ENCODE data around the gene REEP1. TPM values are rescaled to one million over a fixed set of nuclear protein-coding genes. Genes with fewer than 3 reads are reported as not detected.
"Not testable (repeated sequence)": the region's sequence is repeated elsewhere in the genome, so short reads cannot be mapped to it uniquely, and the experiment has no call there.

Gene REEP1
- total RNA-seq, 5 donors from 2014 or later (not counting 1 experiment from before 2014, with no cell fraction given): 0.12 to 1.0 (median 0.18) TPM; not detected in 1

- no CpG with 5 or more reads among the region's 9 CpGs for WGBS (ENCODE audit: insufficient coverage)
- no peak overlapping the region for H3K4me3 Mint-ChIP-seq
- H3K9me3 ChIP-seq: no peaks in the 10 kb centered on the region
- peaks cover 35 to 40% (median 39%) of the 10 kb centered on the region in 3 donors for H3K4me1 Mint-ChIP-seq
- peaks cover 15% of the 10 kb centered on the region for H3K36me3 Mint-ChIP-seq
- no peak overlapping the region for H3K27ac Mint-ChIP-seq
- DNase-seq (no peak), ATAC-seq (replicated peaks in 1 of 4) (no peak)
- ChIA-PET CTCF (interaction anchor here (0.7 to 1.6 kb wide), 2 partner anchors 13 to 543 kb away, joined by 4 to 6 read pairs; no protein-coding TSS in a partner anchor), POLR2A (interaction anchor here in 1 of 2 donors (0.7 to 0.9 kb wide), 2 partner anchors 22 to 163 kb away, joined by 3 to 6 read pairs; no protein-coding TSS in a partner anchor)
- H3K27ac ChIP-seq (ENCODE audit: low read length): no peak overlapping the region
- H3K27me3 ChIP-seq (replicated peaks in 1 of 2; ENCODE audit: control insufficient read depth in 2 of 2, extremely low read depth in 1 of 2, insufficient read depth in 2 of 2, low read length in 1 of 2): no peaks in the 10 kb centered on the region
- no peak overlapping the region for H3K4me3 ChIP-seq (ENCODE audit: control insufficient read depth in 1 of 2, extremely low read depth in 1 of 2, low read length in 1 of 2)
- peaks cover 9 to 11% of the 10 kb centered on the region in 2 experiments for H3K4me1 ChIP-seq (ENCODE audit: control insufficient read depth in 1 of 2, extremely low read depth in 1 of 2, insufficient read depth in 2 of 2, low read length in 2 of 2)
- peaks cover 2 to 27% of the 10 kb centered on the region in 2 donors for H3K36me3 ChIP-seq (ENCODE audit: control insufficient read depth in 2 of 2, extremely low read depth in 1 of 2, insufficient read depth in 1 of 2, low read length in 1 of 2)
- H3K9me3 Mint-ChIP-seq: no peaks in the 10 kb centered on the region
- H3K27me3 Mint-ChIP-seq: no peaks in the 10 kb centered on the region
Observed at GRCh38 chr2:86202702-86203101, 134.7 kb downstream of the REEP1 start.

- H3K4me1 ChIP-seq (ENCODE audit: control insufficient read depth in 1 of 2, extremely low read depth in 1 of 2, insufficient read depth in 2 of 2, low read length in 2 of 2): peaks cover 9 to 11% of the 10 kb centered on the region in 2 experiments
- H3K4me3 Mint-ChIP-seq: peak overlapping the region in 1 of 3 donors; percentile 27
- no peaks in the 10 kb centered on the region for H3K9me3 Mint-ChIP-seq
- WGBS (ENCODE audit: insufficient coverage): 100% methylated on average over 1 of the region's 2 CpGs
- peaks cover 35 to 40% (median 39%) of the 10 kb centered on the region in 3 donors for H3K4me1 Mint-ChIP-seq
- H3K27ac Mint-ChIP-seq: no peak overlapping the region
- H3K4me3 ChIP-seq (ENCODE audit: control insufficient read depth in 1 of 2, extremely low read depth in 1 of 2, low read length in 1 of 2): no peak overlapping the region
- ATAC-seq (replicated peaks in 1 of 4) (no peak), DNase-seq (no peak)
- POLR2A ChIA-PET: interaction anchor here in 1 of 2 donors (0.9 kb wide), 1 partner anchor 22 kb away, joined by 6 read pairs; no protein-coding TSS in a partner anchor
- CTCF ChIA-PET: no interaction called here
- no peaks in the 10 kb centered on the region for H3K27me3 Mint-ChIP-seq
- H3K36me3 ChIP-seq (ENCODE audit: control insufficient read depth in 2 of 2, extremely low read depth in 1 of 2, insufficient read depth in 1 of 2, low read length in 1 of 2): peaks cover 2 to 23% of the 10 kb centered on the region in 2 donors
- H3K27ac ChIP-seq (ENCODE audit: low read length): no peak overlapping the region
- H3K36me3 Mint-ChIP-seq: peaks cover 14% of the 10 kb centered on the region
- H3K9me3 ChIP-seq: no peaks in the 10 kb centered on the region
- no peaks in the 10 kb centered on the region for H3K27me3 ChIP-seq (replicated peaks in 1 of 2; ENCODE audit: control insufficient read depth in 2 of 2, extremely low read depth in 1 of 2, insufficient read depth in 2 of 2, low read length in 1 of 2)
Observed at GRCh38 chr2:86202336-86202692, 135.1 kb downstream of the REEP1 start.

GRCh38 chr2:86201671-86202335 is 135.6 kb downstream of the REEP1 start:
- CTCF ChIA-PET: no interaction called here

DNA sequence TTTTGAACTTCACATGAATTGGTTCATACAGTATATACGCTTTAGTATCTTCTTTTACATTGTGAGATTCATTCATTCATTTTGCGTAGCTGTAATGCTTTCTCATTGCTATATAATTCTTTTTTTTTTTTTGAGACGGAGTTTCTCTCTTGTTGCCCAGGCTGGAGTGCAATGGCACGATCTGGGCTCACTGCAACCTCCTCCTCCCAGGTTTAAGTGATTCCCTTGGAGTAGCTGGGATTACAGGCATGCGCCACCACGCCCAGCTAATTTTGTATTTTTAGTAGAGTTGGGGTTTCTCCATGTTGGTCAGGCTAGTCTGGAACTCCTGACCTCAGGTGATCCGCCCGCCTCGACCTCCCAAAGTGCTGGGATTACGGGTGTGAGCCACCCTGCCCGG is 136.9 kb downstream of the REEP1 start:
- CTCF ChIA-PET; H3K27ac ChIP-seq (ENCODE audit: low read length); H3K27me3 Mint-ChIP-seq; H3K27me3 ChIP-seq (replicated peaks in 1 of 2; ENCODE audit: control insufficient read depth in 2 of 2, extremely low read depth in 1 of 2, insufficient read depth in 2 of 2, low read length in 1 of 2); H3K9me3 Mint-ChIP-seq; H3K9me3 ChIP-seq; H3K4me3 ChIP-seq (ENCODE audit: control insufficient read depth in 1 of 2, extremely low read depth in 1 of 2, low read length in 1 of 2); H3K36me3 Mint-ChIP-seq; H3K36me3 ChIP-seq (ENCODE audit: control insufficient read depth in 2 of 2, extremely low read depth in 1 of 2, insufficient read depth in 1 of 2, low read length in 1 of 2); ATAC-seq (replicated peaks in 1 of 4); DNase-seq: not testable (repeated sequence)
- POLR2A ChIA-PET: interaction anchor here in 1 of 2 donors (0.6 kb wide), 1 partner anchor 38 kb away, joined by 4 read pairs; no protein-coding TSS in a partner anchor
- Mint-ChIP-seq H3K27ac (peak overlapping the region in 1 of 2 donors; percentile 52), H3K4me3 (peak overlapping the region; percentile 94 to 99 (median 98)), H3K4me1 (peaks cover 44 to 56% (median 50%) of the 10 kb centered on the region in 3 donors)
- peaks cover 13 to 14% of the 10 kb centered on the region in 2 experiments for H3K4me1 ChIP-seq (ENCODE audit: control insufficient read depth in 1 of 2, extremely low read depth in 1 of 2, insufficient read depth in 2 of 2, low read length in 2 of 2)
- WGBS (ENCODE audit: insufficient coverage): 100% methylated on average over 1 of the region's 11 CpGs

More at GRCh38 chr2:86201671-86202335, 135.6 kb downstream of the REEP1 start:
- no peak overlapping the region for H3K27ac ChIP-seq (ENCODE audit: low read length)
- peaks cover 8% of the 10 kb centered on the region for H3K36me3 Mint-ChIP-seq
- no peaks in the 10 kb centered on the region for H3K27me3 ChIP-seq (replicated peaks in 1 of 2; ENCODE audit: control insufficient read depth in 2 of 2, extremely low read depth in 1 of 2, insufficient read depth in 2 of 2, low read length in 1 of 2)
- peaks cover 9 to 11% of the 10 kb centered on the region in 2 experiments for H3K4me1 ChIP-seq (ENCODE audit: control insufficient read depth in 1 of 2, extremely low read depth in 1 of 2, insufficient read depth in 2 of 2, low read length in 2 of 2)
- no peaks in the 10 kb centered on the region for H3K9me3 Mint-ChIP-seq
- no peaks in the 10 kb centered on the region for H3K27me3 Mint-ChIP-seq
- H3K9me3 ChIP-seq: no peaks in the 10 kb centered on the region
- H3K27ac Mint-ChIP-seq: peak overlapping the region in 1 of 2 donors; percentile 55
- POLR2A ChIA-PET: interaction anchor here in 1 of 2 donors (0.9 kb wide), 1 partner anchor 21 kb away, joined by 6 read pairs; no protein-coding TSS in a partner anchor
- ATAC-seq (replicated peaks in 1 of 4) (no peak), DNase-seq (no peak)
- H3K4me3 ChIP-seq (ENCODE audit: control insufficient read depth in 1 of 2, extremely low read depth in 1 of 2, low read length in 1 of 2): no peak overlapping the region
- H3K4me3 Mint-ChIP-seq: peak overlapping the region in 1 of 3 donors; percentile 27
- H3K4me1 Mint-ChIP-seq: peaks cover 37 to 43% (median 43%) of the 10 kb centered on the region in 3 donors
- peaks cover 2 to 18% of the 10 kb centered on the region in 2 donors for H3K36me3 ChIP-seq (ENCODE audit: control insufficient read depth in 2 of 2, extremely low read depth in 1 of 2, insufficient read depth in 1 of 2, low read length in 1 of 2)
- WGBS (ENCODE audit: insufficient coverage): 100% methylated on average over 1 of the region's 8 CpGs

DNA sequence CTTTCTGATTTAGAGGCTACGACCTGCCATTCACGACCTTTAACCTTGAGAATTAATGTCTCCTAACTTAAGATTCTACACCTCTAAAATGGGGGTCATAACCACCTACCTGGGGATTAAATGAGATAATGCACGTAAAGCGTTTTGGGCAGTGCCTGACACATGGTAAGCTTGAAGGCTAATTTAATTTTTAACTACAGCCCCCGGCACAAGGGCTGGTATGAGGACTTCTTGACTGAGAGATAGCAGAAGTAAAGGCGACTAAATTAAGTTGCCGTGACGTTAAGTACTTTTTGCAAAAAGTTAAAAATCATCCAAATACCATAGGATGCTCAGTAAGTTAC is 137.6 kb downstream of the REEP1 start:
- Mint-ChIP-seq H3K4me1 (peaks cover 46 to 59% (median 55%) of the 10 kb centered on the region in 3 donors), H3K4me3 (peak overlapping the region; percentile 94 to 99 (median 98))
- POLR2A ChIA-PET: interaction anchor here in 1 of 2 donors (0.5 kb wide), 1 partner anchor 688 kb away, joined by 4 read pairs; no protein-coding TSS in a partner anchor

DNA sequence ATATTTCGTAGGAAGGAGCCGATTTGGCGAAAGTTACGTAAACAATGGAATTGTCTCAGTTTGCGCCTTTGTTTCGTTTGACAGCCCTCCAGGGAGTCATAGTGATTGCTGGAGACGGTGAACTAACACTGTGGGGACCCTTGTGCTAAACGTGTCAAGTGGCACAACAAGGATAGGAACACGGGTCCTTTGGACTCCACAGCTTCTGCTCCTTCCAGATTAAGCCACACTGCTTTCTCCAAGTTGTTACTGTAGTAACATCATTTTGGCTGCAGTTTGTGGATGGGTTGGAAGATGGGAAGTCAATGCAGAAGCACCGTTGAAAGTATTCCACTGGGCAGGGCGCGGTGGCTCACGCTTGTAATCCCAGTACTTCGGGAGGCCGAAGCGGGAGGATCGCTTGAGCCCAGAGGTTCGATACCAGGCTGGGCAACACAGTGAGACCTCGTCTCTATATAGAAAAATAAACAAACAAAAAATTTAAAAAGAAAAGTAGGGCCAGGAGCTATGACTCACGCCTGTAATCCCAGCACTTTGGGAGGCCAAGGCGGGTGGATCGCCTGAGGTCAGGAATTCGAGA is 141.5 kb downstream of the REEP1 start:
- 37% methylated on average over 13 of the region's 23 CpGs for WGBS (ENCODE audit: insufficient coverage)

More for the DNA sequence above, 137.6 kb downstream of the REEP1 start:
- ATAC-seq (replicated peaks in 1 of 4): no peak
- WGBS (ENCODE audit: insufficient coverage): no CpG with 5 or more reads among the region's 8 CpGs
- CTCF ChIA-PET: interaction anchor here in 1 of 2 donors (2.3 kb wide), 1 partner anchor 21 kb away, joined by 6 read pairs; no protein-coding TSS in a partner anchor
- Histone ChIP-seq H3K36me3 (ENCODE audit: control insufficient read depth in 2 of 2, extremely low read depth in 1 of 2, insufficient read depth in 1 of 2, low read length in 1 of 2) (peaks cover 2 to 4% of the 10 kb centered on the region in 2 donors), H3K4me1 (ENCODE audit: control insufficient read depth in 1 of 2, extremely low read depth in 1 of 2, insufficient read depth in 2 of 2, low read length in 2 of 2) (peaks cover 13 to 15% of the 10 kb centered on the region in 2 experiments), H3K9me3 (no peaks in the 10 kb centered on the region), H3K4me3 (ENCODE audit: control insufficient read depth in 1 of 2, extremely low read depth in 1 of 2, low read length in 1 of 2) (peak overlapping the region; percentile 74 to 99), H3K27ac (ENCODE audit: low read length) (peak overlapping the region; percentile 30), H3K27me3 (replicated peaks in 1 of 2; ENCODE audit: control insufficient read depth in 2 of 2, extremely low read depth in 1 of 2, insufficient read depth in 2 of 2, low read length in 1 of 2) (no peaks in the 10 kb centered on the region)
- Mint-ChIP-seq H3K27me3 (no peaks in the 10 kb centered on the region), H3K9me3 (no peaks in the 10 kb centered on the region), H3K27ac (peak overlapping the region; percentile 93 to 96), H3K36me3 (peaks cover 5% of the 10 kb centered on the region)
- no peak for DNase-seq

More for the DNA sequence above, 141.5 kb downstream of the REEP1 start:
- no peaks in the 10 kb centered on the region for H3K27me3 Mint-ChIP-seq
- H3K4me1 Mint-ChIP-seq: peaks cover 55 to 67% (median 63%) of the 10 kb centered on the region in 3 donors
- Histone ChIP-seq H3K27me3 (replicated peaks in 1 of 2; ENCODE audit: control insufficient read depth in 2 of 2, extremely low read depth in 1 of 2, insufficient read depth in 2 of 2, low read length in 1 of 2) (no peaks in the 10 kb centered on the region), H3K36me3 (ENCODE audit: control insufficient read depth in 2 of 2, extremely low read depth in 1 of 2, insufficient read depth in 1 of 2, low read length in 1 of 2) (peaks cover 0 to 9% of the 10 kb centered on the region in 2 donors), H3K4me1 (ENCODE audit: control insufficient read depth in 1 of 2, extremely low read depth in 1 of 2, insufficient read depth in 2 of 2, low read length in 2 of 2) (peaks cover 24 to 42% of the 10 kb centered on the region in 2 experiments), H3K4me3 (ENCODE audit: control insufficient read depth in 1 of 2, extremely low read depth in 1 of 2, low read length in 1 of 2) (peak overlapping the region; percentile 94 to 100), H3K27ac (ENCODE audit: low read length) (peak overlapping the region; percentile 94), H3K9me3 (no peaks in the 10 kb centered on the region)
- peak overlapping the region; percentile 90 to 96 (median 91) for H3K4me3 Mint-ChIP-seq
- ChIA-PET POLR2A (interaction anchor here in 1 of 2 donors (0.6 to 0.7 kb wide), 3 partner anchors 8 to 255 kb away, joined by 3 to 6 read pairs (median 4); no protein-coding TSS in a partner anchor), CTCF (interaction anchor here in 1 of 2 donors (0.8 to 2.5 kb wide), 2 partner anchors 11 to 50 kb away, joined by 3 to 14 read pairs; no protein-coding TSS in a partner anchor)
- no peak for DNase-seq
- H3K27ac Mint-ChIP-seq: peak overlapping the region; percentile 93 to 95
- no peak for ATAC-seq (replicated peaks in 1 of 4)
- H3K36me3 Mint-ChIP-seq: peaks cover 7% of the 10 kb centered on the region
- no peaks in the 10 kb centered on the region for H3K9me3 Mint-ChIP-seq

All from T-cell (primary cell).